GM13976 (cell line): ENCODE measurements around the gene EPN3.

Source experiments
- DNase-seq: peaks from one replicate; pipeline ENCODE4 v3.0.0; 2012; ENCODE audit warnings: low spot score
- in situ Hi-C: fragments of 300-500 bp; cut with MboI; formaldehyde crosslinking; loops from one replicate; pipeline ENCODE4 v1.12.0; 2022; ENCODE audit warnings: low sequenced_read_pairs, mixed read lengths, inconsistent platforms; ENCODE audit not compliant: unreplicated experiment
- TF ChIP-seq, protein P1 (sequence below): IDR thresholded peaks from 2 replicates; pipeline ENCODE4 v1.5.1; 2012; ENCODE audit warnings: borderline replicate concordance, mild to moderate bottlenecking; ENCODE audit not compliant: insufficient read depth; ENCODE audit errors: extremely low read depth, missing control alignments, control extremely low read depth

The EPN3 gene

DNA sequence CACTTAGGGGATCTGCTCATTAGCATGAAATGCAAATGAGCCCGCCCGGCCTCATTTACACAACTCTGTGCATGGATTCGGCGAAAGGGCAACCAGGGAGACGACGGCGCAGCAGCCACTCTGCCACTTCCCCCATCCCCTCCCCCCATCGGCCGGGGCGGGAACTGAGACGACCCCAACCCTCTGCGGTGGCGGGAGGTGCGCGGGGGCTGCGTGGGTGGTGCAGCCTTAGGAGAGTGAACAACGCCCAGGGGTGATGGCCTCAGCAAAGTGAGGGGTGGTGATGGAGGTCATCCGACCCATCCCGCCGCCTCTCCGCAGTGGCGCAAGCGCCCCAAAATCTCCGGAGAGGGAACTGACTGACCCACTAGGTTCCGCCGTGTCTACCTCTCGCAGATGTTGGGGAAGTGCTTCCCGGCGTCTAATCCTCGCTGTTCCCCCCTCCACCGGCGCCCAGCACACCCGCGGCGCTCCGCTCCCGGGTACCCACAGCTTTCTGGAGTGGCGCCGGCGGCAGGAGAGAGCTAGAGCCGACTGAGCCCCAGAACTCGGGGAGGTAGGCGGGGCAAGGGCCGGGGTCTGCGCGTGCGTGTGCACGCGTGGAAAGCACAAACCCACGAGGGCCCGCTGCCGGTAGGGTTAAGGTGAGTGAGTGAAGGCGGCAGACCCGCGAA, 26.5 kb downstream of the EPN3 start:
- TF ChIP-seq, protein P1, sequence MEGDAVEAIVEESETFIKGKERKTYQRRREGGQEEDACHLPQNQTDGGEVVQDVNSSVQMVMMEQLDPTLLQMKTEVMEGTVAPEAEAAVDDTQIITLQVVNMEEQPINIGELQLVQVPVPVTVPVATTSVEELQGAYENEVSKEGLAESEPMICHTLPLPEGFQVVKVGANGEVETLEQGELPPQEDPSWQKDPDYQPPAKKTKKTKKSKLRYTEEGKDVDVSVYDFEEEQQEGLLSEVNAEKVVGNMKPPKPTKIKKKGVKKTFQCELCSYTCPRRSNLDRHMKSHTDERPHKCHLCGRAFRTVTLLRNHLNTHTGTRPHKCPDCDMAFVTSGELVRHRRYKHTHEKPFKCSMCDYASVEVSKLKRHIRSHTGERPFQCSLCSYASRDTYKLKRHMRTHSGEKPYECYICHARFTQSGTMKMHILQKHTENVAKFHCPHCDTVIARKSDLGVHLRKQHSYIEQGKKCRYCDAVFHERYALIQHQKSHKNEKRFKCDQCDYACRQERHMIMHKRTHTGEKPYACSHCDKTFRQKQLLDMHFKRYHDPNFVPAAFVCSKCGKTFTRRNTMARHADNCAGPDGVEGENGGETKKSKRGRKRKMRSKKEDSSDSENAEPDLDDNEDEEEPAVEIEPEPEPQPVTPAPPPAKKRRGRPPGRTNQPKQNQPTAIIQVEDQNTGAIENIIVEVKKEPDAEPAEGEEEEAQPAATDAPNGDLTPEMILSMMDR: no peak
- DNase-seq: no peak
- in situ Hi-C loops: loop anchor here (10.0 kb wide), 1 partner anchor 56 kb away; no protein-coding TSS in a partner anchor

DNA sequence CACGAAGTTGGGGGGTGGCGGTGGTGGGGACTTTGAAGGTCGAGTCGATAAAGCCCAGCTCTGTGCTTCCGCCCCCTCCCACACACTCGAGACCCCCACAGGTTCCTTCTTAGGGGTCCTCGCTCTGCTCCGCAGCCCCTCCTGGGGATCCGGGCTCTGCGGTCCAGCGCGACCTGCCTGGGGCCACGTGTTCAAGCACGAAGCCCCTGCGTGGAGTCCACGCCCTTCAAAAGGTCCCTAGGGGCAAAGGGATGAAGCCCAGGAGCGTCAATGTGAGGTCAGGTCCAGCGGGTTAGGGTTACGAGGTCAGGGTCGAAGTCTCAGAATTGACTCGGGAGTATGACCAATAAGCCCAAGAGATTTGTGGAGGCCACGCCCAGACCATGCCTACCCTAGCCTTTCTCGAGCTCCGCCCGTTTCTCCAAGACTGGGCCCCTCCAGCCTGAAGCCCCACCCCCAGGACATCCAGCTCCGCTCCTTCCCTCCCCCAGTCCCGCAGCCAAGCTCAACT, 27.2 kb downstream of the EPN3 start:
- DNase-seq: peak; percentile 66
- TF ChIP-seq, protein P1: no peak
- in situ Hi-C loops: loop anchor here (10.0 kb wide), 1 partner anchor 55 kb away; no protein-coding TSS in a partner anchor

DNA sequence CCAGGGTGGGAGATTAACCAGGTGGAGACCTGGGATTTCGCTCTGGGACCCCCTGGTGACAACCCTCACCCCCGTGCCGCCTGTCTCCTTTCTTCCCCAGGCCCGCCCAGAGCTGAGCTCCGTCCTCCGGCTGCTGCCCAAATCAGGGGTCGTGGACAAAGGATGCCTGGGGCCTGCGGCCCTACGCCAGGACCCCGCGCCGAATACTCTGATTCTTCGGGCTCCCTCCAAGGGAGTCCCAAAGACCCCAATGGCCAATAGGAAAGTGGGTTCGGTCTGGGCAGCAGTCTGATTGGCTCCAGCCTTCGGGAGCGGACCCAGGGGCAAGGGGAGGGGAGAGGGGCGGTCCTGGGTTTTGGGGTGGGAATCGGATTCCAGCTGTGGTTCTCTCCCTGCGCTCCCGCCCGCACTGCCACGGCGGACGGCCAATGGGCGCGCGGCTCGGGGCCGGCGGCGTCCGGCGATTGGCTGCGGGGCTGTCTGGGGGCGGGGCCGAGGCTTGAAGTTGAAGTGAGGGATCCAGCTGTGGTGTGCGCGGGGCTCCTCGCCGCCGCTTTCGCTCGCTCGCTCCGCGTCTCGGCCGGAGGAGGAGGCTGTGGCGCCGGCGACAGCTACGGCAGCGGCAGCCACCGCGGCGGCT, 27.8 kb downstream of the EPN3 start, which contains the start of gene CACNA1G:
CACNA1G (plus strand) TSS at position 531 of the 640 bp plus-strand sequence. CDS start 745 bp downstream, outside the sequence.
- peak; percentile 96 for DNase-seq

DNA sequence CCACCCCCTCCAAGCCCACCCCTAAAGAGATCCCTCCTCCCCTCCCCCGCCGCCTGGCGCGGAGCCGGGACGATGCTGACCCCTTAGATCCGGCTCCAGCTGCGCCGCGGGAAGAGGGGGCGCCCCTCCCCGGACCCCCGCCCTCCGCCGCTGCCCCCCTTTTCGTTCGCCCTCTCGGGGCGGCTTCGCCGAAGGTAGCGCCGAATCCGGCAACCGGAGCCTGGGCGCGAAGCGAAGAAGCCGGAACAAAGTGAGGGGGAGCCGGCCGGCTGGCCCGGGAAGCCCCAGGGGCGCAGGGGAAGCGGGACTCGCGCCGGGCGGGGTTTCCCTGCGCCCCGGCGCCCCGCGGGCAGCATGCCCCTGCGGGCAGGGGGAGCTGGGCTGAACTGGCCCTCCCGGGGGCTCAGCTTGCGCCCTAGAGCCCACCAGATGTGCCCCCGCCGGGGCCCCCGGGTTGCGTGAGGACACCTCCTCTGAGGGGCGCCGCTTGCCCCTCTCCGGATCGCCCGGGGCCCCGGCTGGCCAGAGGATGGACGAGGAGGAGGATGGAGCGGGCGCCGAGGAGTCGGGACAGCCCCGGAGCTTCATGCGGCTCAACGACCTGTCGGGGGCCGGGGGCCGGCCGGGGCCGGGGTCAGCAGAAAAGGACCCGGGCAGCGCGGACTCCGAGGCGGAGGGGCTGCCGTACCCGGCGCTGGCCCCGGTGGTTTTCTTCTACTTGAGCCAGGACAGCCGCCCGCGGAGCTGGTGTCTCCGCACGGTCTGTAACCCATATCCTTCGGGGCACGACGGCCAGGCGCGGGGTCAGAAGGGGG, 28.6 kb downstream of the EPN3 start:
- peak; percentile 73 for DNase-seq
- in situ Hi-C loops: no loop called here
- TF ChIP-seq, protein P1: no peak

More for the DNA sequence above, 27.8 kb downstream of the EPN3 start, which contains the start of gene CACNA1G:
- TF ChIP-seq, protein P1: no peak
- in situ Hi-C loops: no loop called here

DNA sequence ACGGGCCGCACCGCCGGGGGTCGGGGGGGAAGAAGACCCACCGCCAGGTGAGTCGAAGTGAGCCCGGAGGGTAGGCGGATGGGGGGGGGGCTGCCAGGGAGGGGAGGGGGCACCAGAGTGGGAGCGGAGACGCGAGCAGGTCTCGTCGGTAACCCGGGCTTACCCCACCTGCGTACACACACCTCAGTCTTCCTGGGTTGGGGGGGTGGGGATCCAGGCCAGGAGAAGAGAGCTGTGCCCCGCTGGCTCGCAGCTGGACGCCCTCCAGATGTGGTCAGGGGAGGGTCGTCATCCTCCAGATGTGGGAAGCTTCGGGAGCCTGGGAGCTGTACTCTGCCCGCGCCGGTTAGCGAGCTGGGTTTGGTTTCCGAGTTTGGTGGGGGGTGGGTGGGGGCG, 29.2 kb downstream of the EPN3 start:
- TF ChIP-seq, protein P1: no peak
- no peak for DNase-seq
- in situ Hi-C loops: no loop called here

DNA sequence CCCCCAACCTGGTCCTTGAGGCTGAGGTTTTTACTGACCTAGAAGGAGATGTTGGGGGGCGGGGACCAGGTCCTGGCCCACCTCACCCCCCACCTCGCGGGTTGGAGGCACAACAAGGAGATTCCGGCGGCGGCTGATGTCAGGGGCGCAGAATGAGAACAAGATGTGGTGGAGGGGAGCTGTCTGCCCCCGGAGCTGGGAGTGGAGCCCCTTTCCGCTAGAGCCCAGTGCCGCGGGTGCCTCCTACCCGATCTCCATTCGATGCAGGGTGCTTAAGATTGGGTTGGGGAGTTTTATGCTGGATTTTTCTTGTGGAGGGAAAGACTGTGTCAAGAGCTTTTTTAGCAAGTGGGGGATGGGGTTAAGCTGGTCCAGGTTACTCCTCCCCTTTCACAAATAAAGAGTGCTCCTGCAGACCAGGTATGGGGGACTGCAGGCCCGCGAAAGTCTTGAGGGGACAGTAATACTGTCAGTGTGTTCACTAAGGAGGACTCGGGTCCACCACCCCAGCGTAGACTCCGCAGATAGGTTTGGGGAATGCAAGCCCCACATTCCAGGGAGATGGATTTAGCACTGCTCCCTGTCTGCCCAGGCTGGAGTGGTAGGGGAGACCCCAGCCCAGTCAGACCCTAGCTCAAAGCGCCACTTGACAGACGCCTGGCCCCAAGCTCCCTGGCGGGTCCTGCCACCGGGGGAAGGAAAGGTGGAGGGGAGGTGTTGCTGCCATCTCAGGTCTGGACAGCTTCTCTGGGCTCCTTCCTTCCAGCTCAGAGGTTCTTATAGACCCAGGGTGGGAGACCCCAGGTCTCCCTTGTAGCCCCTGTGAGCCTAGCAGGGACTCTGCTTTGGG, 29.9 kb downstream of the EPN3 start:
- in situ Hi-C loops: no loop called here
- TF ChIP-seq, protein P1: no peak
- no peak for DNase-seq
